GM21526 (cell line): Measurements from ENCODE around the gene CDH23.

Experiments used
- ATAC-seq: cut with Tn5 transposase; IDR thresholded peaks from one replicate; pipeline ENCODE4 v1.9.1; 2021; ENCODE audit warnings: moderate library complexity; ENCODE audit not compliant: unreplicated experiment, low FRiP score

CDH23 gene

DNA sequence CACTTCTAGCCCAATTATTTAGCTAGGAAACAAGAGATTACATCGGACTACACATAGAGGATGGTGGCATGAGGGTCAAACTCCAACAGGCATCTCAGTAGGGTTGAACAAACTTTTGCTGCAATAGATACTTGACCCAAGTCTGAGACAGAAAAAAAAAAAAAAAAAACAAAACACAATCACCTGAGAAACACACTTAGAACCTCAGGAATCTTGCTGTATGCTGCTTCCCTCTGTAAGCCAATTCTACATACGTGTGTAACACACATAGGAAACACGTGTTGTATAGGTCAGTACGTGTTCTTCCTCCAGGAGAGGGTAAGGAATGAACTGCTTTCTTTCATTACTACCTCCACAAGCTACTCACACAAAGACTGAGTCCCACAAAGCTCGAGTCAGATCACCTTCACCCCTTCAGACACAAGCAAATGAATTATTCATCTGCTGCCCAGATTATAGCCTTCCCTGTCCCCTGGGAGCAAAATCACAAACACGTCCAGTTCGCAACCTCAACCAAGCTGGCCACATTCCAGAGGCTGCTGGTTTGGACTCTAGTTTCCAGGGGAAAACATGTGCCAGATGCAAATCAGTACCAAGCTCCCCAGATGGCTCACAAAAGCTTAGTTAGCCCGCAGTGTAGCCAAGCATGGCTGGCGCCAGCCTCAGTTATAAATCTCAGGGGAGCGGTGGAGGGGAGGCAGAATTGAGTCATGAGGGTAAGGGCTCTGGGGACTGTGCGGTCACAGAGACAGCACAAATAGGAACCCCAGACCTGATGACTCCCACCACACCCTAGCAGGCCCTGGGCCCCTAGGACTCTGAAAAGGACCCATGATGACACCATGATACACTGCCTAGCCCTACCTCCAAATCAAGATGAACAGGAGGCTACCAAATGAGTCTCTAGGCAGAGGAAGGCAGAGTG lies 439.2 kb downstream of the CDH23 start:
- ATAC-seq = peak; percentile 78

DNA sequence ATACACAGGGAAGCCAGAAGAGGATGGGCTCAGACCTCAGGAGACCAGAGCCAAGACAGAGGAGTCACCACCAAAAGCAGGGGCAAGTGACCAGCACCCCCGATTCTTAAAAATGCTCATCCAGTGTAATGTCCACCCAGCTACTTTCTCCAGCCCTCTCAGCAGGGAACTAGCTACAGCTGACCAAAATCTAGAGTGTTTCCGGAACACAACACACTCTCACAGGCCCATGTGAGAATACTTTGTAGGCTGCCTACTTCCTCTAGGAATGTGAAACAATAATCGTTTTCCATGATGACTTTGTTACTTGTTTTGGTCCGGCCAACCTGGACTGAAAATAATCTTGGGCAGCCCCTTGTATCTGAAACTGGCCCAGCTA lies 439.9 kb downstream of the CDH23 start:
- peak; percentile 20 for ATAC-seq

GRCh38 chr10:71837098-71837827 lies 440.5 kb downstream of the CDH23 start:
- no peak for ATAC-seq

- ATAC-seq = no peak
These were observed 441.8 kb downstream of the CDH23 start for GRCh38 chr10:71838264-71839211.

GRCh38 chr10:71840177-71840957 lies 443.6 kb downstream of the CDH23 start:
- ATAC-seq = no peak

- no peak for ATAC-seq
These were observed 444.2 kb downstream of the CDH23 start for GRCh38 chr10:71840958-71841335.

- ATAC-seq = no peak
These were observed 445.7 kb downstream of the CDH23 start for GRCh38 chr10:71842422-71842821.

DNA sequence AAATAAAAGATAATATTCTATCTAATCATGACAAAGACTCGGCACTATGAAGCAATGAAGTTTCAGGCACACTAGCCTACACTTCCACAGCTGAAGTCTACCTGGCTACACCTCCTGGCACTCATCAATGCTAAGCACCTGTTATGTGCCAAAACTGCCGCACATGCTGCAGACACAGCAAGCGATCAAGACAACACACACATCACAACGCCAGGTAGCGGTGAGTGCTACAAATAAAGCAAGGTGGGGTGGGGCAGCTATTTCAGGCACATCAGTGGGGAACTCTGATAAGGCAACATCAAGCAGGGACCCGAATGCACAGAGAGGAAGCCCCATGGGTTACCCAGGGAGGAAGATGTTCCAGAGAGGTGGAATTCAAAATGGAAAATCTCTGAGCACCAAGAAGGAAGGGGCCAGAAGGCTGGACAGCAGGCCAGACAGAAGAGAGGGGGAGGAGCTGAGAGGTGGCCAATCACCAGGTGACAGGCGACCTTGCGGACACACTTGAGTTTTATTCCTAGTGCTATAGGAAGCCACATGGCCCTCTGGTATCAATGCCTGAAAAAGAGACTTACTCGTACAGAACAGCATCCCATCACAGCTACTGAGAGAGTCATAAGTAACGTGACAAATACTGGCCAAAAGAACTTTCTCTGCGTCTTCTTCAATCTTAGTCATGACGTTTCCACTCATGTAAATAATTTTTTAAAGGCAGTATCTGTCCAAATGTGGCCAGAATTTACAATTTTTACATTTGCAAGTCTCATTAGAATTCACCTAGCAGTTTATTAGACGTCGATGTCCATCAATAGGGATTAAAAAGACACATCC lies 446.4 kb downstream of the CDH23 start:
- no peak for ATAC-seq

- no peak for ATAC-seq
These were observed 447.4 kb downstream of the CDH23 start for GRCh38 chr10:71844084-71844483.

DNA sequence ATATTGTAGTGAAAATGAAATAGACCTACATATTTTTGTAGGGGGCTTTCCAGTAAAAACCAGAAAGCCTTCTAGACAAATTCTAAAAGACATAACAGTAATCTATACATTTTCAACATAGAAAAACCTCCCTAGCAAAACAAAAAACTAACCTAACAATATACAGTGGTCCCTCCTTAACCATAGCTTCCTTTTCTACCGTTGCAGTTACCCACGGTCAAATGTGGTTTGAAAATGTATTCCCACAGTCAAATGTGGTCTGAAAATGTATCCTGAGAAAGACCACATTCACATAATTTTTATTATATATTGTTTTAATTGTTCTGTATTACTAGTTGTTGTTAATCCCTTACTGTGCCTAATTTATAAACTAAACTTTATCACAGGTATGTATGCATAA lies 448.0 kb downstream of the CDH23 start:
- ATAC-seq = no peak

DNA sequence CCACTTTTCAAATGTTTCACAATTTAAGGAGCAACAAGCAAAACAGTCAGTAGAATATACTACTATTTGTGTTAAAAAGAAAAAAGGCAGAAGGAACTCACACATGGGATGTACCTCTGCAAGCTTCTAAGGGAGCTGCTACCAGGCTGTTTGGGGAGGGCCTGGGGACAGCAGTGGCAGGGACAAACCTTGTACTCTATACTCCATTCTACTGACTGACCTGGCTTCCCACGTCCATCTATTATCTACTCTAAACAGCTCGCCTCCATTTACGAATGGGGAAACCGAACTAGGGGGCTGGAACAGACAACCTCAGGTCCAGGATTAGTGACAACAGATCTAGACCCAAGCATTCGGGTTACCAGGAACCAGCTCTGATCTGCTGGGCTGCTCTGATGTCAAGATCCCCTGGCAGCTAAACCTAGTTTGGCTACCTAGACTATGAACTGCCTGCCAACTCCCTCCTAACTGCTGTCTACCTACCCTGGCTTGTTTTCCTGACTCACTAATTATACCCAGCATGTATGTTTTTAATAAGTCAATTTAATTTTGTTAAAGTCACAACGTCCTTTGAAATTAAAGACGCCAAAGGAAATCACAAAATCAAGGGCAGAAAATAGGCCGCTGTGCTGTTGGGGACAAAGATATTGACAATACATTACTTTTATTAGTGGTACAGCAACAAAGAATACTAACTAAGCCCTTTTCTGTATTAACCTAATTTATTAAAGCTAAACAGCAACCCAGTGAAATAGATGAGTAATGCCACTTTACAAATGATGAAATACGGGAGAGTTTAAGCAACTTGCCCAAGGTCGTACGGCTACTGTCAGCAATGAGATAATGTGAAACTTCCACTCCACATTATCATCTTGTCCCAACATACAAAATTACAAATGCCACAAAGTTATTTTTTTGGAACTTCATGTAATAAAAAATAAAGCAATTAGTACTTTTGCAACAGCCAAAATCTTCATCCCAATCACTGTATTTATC lies 449.0 kb downstream of the CDH23 start:
- no peak for ATAC-seq

DNA sequence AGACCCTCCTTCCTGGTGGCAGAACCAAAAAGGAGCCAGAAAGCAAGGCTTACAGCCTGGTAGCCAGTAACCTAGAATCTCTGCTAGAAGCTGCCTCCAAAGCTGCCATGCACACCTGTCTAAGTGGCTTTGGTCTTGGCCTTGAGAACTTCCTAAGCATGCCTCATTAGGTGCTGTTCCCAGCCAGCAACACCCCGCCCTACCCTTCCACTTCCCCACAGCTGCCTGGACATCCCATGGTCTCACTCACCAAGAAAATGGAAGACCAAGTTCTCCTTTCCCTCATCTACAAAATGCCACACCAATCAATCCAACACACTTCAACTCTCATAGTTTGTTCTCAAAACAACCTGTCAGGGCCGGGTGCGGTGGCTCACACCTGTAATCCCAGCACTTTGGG lies 450.1 kb downstream of the CDH23 start:
- ATAC-seq = no peak

DNA sequence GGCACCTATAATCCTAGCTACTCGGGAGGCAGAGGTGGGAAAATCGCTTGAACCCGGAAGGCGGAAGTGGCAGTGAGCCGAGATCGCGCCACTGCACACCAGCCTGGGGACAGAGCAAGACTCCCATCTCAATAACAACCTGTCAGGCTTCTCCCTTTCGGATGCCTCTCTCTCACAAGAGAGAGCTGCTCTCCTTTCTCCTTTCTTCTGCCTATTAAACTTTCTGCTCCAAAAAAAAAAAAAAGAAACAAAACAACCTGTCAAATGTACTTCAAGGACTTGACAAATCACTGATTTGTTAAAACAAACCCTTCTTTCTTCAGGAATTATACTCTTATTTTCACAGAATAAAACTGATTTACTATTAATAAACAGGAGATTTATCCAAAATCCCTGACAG lies 450.7 kb downstream of the CDH23 start:
- no peak for ATAC-seq

GRCh38 chr10:71848325-71849275 lies 451.9 kb downstream of the CDH23 start:
- ATAC-seq = no peak

DNA sequence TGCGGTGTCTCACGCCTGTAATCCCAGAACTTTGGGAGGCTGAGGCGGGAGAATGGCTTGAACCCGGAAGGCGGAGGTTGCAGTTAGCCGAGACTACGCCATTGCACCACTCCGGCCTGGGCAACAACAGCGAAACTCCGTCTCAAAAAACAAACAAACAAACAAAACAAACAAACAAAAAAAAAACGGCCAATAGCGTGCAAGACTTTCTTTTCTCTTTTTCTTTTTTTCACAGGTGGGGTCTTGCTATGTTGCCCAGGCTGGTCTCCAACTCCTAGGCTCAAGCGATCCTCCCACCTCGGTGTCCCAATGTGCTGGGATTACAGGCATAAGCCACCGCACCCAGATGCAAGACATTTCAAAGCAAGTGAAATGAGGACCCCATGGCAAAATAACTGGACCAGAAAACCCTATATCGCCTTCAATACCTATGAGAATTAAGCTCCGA lies 452.8 kb downstream of the CDH23 start:
- no peak for ATAC-seq

GRCh38 chr10:71850021-71850742 lies 453.5 kb downstream of the CDH23 start:
- no peak for ATAC-seq
